GM12874 (cell line): Measurements from ENCODE around the gene RNF112.

Experiments
- TF ChIP-seq, protein P1 (sequence below): IDR thresholded peaks from 2 replicates; pipeline ENCODE4 v1.5.1; 2011; ENCODE audit warnings: low read depth, mild to moderate bottlenecking, control low read depth, low read length, moderate library complexity; ENCODE audit not compliant: insufficient read depth

Gene RNF112, protein sequence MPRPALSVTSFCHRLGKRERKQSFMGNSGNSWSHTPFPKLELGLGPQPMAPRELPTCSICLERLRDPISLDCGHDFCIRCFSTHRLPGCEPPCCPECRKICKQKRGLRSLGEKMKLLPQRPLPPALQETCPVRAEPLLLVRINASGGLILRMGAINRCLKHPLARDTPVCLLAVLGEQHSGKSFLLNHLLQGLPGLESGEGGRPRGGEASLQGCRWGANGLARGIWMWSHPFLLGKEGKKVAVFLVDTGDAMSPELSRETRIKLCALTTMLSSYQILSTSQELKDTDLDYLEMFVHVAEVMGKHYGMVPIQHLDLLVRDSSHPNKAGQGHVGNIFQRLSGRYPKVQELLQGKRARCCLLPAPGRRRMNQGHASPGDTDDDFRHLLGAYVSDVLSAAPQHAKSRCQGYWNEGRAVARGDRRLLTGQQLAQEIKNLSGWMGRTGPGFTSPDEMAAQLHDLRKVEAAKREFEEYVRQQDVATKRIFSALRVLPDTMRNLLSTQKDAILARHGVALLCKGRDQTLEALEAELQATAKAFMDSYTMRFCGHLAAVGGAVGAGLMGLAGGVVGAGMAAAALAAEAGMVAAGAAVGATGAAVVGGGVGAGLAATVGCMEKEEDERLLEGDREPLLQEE

DNA sequence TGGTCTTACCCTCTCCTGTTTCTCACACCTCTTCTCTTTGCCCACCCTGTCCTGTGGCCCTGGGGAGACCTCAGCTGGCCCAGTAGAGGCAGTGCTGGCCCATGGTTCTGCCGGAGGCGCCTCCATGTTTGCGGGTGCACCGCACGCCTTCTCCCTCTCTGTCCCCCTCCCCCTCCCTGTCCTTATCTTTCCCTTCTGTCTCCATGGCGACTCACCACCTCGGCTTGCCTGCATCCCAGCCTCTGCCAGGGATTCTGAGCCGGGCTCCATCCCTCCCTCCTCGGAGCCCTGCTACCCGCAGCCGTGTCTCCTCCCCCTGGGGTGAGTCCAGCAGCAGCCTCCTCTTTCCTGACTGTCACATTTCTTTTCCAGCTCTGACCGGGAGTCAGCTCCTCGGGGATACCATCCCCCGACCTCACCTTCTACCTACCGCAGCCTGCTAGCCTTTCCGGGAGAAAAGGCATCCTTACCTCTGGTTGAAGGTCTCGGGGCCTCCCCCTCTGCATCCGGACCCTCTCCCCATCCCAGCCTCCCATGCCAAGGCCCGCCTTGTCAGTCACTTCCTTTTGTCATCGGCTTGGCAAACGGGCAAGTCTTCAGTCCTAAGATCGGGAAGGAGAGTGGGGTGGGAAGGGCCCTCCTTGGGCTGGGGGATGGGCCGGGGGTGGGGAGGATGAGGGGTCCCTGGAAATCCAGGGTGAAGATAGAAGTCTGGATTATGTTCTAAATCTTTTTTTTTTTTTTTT is at the start of gene RNF112:
Gene RNF112, plus strand, starts transcription at position 358 of the 746 bp plus-strand sequence. Its CDS starts 177 bp downstream, at position 535.
- TF ChIP-seq, protein P1, sequence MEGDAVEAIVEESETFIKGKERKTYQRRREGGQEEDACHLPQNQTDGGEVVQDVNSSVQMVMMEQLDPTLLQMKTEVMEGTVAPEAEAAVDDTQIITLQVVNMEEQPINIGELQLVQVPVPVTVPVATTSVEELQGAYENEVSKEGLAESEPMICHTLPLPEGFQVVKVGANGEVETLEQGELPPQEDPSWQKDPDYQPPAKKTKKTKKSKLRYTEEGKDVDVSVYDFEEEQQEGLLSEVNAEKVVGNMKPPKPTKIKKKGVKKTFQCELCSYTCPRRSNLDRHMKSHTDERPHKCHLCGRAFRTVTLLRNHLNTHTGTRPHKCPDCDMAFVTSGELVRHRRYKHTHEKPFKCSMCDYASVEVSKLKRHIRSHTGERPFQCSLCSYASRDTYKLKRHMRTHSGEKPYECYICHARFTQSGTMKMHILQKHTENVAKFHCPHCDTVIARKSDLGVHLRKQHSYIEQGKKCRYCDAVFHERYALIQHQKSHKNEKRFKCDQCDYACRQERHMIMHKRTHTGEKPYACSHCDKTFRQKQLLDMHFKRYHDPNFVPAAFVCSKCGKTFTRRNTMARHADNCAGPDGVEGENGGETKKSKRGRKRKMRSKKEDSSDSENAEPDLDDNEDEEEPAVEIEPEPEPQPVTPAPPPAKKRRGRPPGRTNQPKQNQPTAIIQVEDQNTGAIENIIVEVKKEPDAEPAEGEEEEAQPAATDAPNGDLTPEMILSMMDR: no peak

DNA sequence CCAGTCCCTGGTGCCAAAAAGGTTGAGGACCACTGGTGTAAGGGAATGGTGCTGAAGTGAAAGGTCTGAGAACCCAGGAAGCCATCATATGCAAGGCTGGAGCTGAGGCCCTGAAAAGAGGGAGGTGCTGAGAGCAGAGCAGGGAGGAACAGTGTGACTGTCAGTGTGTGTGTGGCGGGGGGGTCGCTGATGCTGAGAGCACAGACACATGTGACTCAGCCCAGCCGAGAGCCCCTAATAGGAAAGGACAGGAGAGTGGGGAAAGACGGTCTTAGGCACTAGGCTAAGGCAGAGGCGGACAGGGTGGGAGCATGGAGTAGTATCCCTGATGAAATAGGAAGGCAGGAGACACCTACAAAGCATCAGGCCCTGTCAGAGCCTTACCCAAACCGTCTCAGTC is 49.7 kb upstream of the RNF112 start:
- TF ChIP-seq, protein P1: no peak

DNA sequence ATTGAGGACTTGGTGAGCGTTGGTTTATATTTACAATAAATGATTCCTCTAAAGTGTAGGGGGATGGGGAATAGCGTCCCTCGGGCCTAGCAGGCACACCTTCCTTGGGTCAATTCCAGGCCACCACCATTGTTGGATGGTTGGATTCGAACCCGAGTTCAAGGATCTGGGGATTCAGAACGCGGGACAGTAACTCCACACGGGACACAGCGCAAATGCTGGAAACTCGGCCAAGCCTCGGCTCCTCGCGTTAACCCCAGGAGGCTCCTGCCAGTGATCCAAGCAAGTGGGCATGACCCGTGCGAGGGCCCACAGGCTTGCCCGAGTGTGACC is 49.1 kb upstream of the RNF112 start:
- TF ChIP-seq, protein P1: no peak

DNA sequence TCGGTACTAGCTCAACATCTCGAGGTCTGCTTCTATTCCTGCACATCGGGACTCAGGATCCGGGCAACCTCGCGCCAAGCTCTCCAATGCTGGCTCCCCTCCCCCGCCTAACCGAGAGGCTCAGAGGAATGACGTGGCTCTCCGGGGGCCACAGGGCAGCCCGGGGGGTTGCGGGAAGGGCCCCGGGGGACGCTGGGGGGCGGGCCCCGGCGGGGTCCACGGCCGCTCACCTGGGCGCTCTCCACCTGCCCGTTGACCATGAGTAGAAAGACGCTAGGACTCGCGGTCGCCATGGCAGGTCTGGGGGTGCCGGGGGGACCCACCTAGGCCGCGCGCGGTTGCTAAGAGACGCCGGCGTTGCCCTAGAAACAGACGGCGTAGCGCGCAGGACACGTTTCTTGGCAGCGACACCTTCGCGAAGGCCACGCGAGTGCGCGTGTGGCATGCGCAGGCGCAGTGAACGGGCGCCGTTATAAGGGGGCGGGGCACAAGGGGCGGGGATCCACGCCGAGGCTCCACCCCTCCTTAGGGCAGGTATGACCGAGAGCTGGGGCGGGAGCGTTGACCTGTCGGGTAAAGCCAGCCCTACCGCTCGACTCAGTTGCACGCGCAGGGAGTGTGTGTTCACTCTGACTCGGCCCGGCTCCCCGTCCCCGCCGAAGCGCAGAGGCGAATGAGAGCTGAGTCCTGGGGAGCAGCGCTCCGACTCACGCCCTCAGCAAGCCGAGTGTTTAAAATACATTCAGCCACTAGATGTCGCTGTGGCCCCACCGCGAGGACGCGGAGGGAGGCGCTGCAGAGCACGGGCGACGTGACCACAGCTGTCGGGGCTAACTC is 48.5 kb upstream of the RNF112 start, which contains the start of gene B9D1:
Gene B9D1, minus strand, starts transcription at position 447 of the 837 bp plus-strand sequence. Its CDS starts 154 bp downstream, at position 293.
- TF ChIP-seq, protein P1: peak; percentile 89

DNA sequence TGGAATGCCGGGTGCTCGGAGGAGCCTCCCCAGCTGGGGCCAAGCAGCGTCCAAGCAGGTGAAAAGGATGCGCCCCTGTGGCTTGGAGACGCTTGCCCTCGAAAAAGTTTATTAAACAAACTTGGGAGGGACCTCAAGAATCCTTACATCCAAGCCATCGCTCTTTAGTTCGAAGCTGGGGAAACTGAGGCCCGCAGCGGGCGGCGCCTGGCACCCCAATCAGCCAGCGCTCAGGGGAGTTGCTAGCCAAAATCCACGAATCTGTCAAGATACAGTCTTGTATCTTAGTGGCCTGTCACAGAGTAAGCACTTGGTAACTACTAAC is 48.0 kb upstream of the RNF112 start:
- TF ChIP-seq, protein P1: no peak

DNA sequence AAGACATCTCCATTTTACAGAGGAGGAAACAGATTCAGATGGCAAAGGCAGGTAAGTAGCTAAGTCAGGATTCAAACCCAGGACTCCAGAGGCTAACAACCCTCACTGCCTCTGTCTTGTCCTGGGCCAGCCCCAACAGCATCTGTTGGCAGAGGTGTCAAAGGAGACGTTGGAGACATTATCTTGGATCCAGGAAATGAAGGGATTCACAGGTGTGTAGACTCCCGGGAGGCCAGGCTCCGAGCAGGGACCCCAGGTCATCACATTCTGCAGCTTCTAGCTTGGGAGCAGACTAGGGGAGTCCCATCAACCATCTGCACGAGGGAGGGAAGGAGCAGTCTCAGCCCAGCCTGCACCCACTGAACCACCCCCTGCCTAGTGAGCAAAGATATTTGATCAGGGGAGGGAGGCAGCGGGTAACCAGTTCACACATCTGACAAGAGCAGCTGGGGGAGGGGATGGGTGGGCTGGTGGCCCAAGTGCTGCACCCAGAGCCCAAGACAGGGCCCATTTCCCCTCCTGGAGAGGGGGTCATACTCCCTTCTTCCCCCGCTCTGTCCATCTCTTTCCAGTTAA is 47.5 kb upstream of the RNF112 start:
- TF ChIP-seq, protein P1: no peak
